NCI-H146 treated with DMSO at 0.1 percent for 48 hours (cell line): ENCODE results near the gene NAP1L1.

Source experiments
- DNase-seq: peaks from one replicate; lab custom pipeline; 2025; ENCODE audit not compliant: unreplicated experiment; lab: John Stamatoyannopoulos, UW

NAP1L1 gene

GRCh38 chr12:76041406-76041805 is 43.1 kb downstream of the NAP1L1 start:
- no peak for DNase-seq

GRCh38 chr12:76040461-76040860 is 44.0 kb downstream of the NAP1L1 start:
- no peak for DNase-seq

- no peak for DNase-seq
These were observed 46.3 kb downstream of the NAP1L1 start for GRCh38 chr12:76038176-76038575.

- peak; percentile 80 for DNase-seq
These were observed 47.1 kb downstream of the NAP1L1 start for GRCh38 chr12:76037130-76038103.

GRCh38 chr12:76035045-76035444 is 49.4 kb downstream of the NAP1L1 start:
- DNase-seq, result no peak

- DNase-seq, result no peak
These were observed 51.1 kb downstream of the NAP1L1 start for GRCh38 chr12:76033081-76034011.

- DNase-seq, result no peak
These were observed 52.2 kb downstream of the NAP1L1 start for GRCh38 chr12:76032043-76032981.

GRCh38 chr12:76031414-76032042 is 53.0 kb downstream of the NAP1L1 start, which contains the start of gene PHLDA1:
TSS of gene PHLDA1 (minus strand) at chr12:76031776.
- peak; percentile 91 for DNase-seq

- DNase-seq, result no peak
These were observed 53.4 kb downstream of the NAP1L1 start for GRCh38 chr12:76031081-76031413.

GRCh38 chr12:76030341-76031080 is 54.0 kb downstream of the NAP1L1 start:
- peak; percentile 34 for DNase-seq

- no peak for DNase-seq
These were observed 54.5 kb downstream of the NAP1L1 start for GRCh38 chr12:76029982-76030340.

- no peak for DNase-seq
These were observed 55.8 kb downstream of the NAP1L1 start for GRCh38 chr12:76028571-76029277.

GRCh38 chr12:76026643-76027063 is 57.8 kb downstream of the NAP1L1 start:
- DNase-seq, result no peak

- DNase-seq, result no peak
These were observed 58.6 kb downstream of the NAP1L1 start for GRCh38 chr12:76025601-76026575.

- DNase-seq, result no peak
These were observed 59.4 kb downstream of the NAP1L1 start for GRCh38 chr12:76024942-76025600.

- no peak for DNase-seq
These were observed 60.2 kb downstream of the NAP1L1 start for GRCh38 chr12:76024102-76024781.
